GM18508 (cell line): ENCODE data around the gene PSIP1.
"Not testable (repeated sequence)": the region's sequence is repeated elsewhere in the genome, so short reads cannot be mapped to it uniquely, and the experiment has no call there.

ENCODE experiments used
- ATAC-seq: cut with Tn5 transposase; IDR thresholded peaks from one replicate; pipeline ENCODE4 v1.9.1; 2021; ENCODE audit warnings: moderate number of reproducible peaks; ENCODE audit not compliant: insufficient read depth, unreplicated experiment

PSIP1 gene

GRCh38 chr9:15442264-15442663 lies 68.5 kb downstream of the PSIP1 start:
- not testable (repeated sequence) for ATAC-seq

GRCh38 chr9:15441841-15442240 lies 68.9 kb downstream of the PSIP1 start:
- ATAC-seq = not testable (repeated sequence)

- no peak for ATAC-seq
These were observed 71.9 kb downstream of the PSIP1 start for GRCh38 chr9:15438891-15439290.

GRCh38 chr9:15433661-15434060 lies 77.1 kb downstream of the PSIP1 start:
- ATAC-seq = no peak

- no peak for ATAC-seq
These were observed 77.6 kb downstream of the PSIP1 start for GRCh38 chr9:15433191-15433590.

- no peak for ATAC-seq
These were observed 79.6 kb downstream of the PSIP1 start for GRCh38 chr9:15430920-15431844.

GRCh38 chr9:15427702-15428101 lies 83.1 kb downstream of the PSIP1 start:
- not testable (repeated sequence) for ATAC-seq

GRCh38 chr9:15426019-15426418 lies 84.8 kb downstream of the PSIP1 start:
- peak; percentile 22 for ATAC-seq

GRCh38 chr9:15423231-15423985 lies 87.4 kb downstream of the PSIP1 start:
- peak; percentile 6 for ATAC-seq

GRCh38 chr9:15422372-15423230 lies 88.2 kb downstream of the PSIP1 start, which contains the start of gene SNAPC3:
SNAPC3 (plus strand) TSS chr9:15422876; CDS start chr9:15422880, 4 bp downstream.
- ATAC-seq = peak; percentile 97

- no peak for ATAC-seq
These were observed 88.8 kb downstream of the PSIP1 start for GRCh38 chr9:15421990-15422371.

GRCh38 chr9:15421532-15421931 lies 89.2 kb downstream of the PSIP1 start:
- no peak for ATAC-seq

- ATAC-seq = no peak
These were observed 90.0 kb downstream of the PSIP1 start for GRCh38 chr9:15420796-15421195.

- no peak for ATAC-seq
These were observed 93.1 kb downstream of the PSIP1 start for GRCh38 chr9:15417626-15418025.

- ATAC-seq = no peak
These were observed 93.9 kb downstream of the PSIP1 start for GRCh38 chr9:15416880-15417279.
